ENCODE results near the gene CCDC141. TPM values are rescaled to one million over a fixed set of nuclear protein-coding genes. Genes with fewer than 3 reads are reported as not detected.

The CCDC141 gene
- 2.9 and 6.1 TPM in 2 replicates for polyA plus RNA-seq

GRCh38 chr2:179049546-179050311 is at the start of gene CCDC141:
TSS of gene CCDC141 (minus strand) at chr2:179050137. CDS start at chr2:179049941, 196 bp downstream.

GRCh38 chr2:178807227-178808008 is 242.5 kb downstream of the CCDC141 start, which contains the start of gene TTN:
TSS of gene TTN (minus strand) at chr2:178807423. CDS start at chr2:178804642, 2,781 bp downstream.

Other genes starting within 250 kb of the CCDC141 start
- gene TTN, start 242.7 kb downstream of the CCDC141 start, polyA plus RNA-seq = 0.17 and 0.55 TPM in 2 replicates
- 186 and 191 TPM in 2 replicates for gene SESTD1, start 214.7 kb upstream of the CCDC141 start, polyA plus RNA-seq

All from Purkinje cell (primary cell).